RWPE1 (cell line): ENCODE measurements around the gene FSTL4.

ENCODE experiments used
- CTCF ChIA-PET: fragments of 350-600 bp; sonication (Branson Sonifier 250); formaldehyde crosslinking; extraction: SDS; loops from one replicate; lab custom pipeline; 2021; lab: Yijun Ruan, JAX
- POLR2A ChIA-PET: fragments of 400-600 bp; formaldehyde crosslinking; extraction: SDS; loops from one replicate; lab custom pipeline; 2020; ENCODE audit warnings: antibody characterized with exemption; ENCODE audit not compliant: low non-redundant PET; lab: Yijun Ruan, JAX
- DNase-seq: peaks from one replicate; pipeline ENCODE4 v3.0.0; 2012; ENCODE audit warnings: low spot score
- H3K27ac ChIP-seq: fragments of 450-650 bp; 2 replicates; pipeline ENCODE4 v1.5.1; 2017
- CTCF ChIP-seq: fragments of 450-650 bp; conservative IDR thresholded peaks from 2 replicates; pipeline ENCODE4 v1.5.1; 2017; ENCODE audit warnings: low read depth, mild to moderate bottlenecking

The FSTL4 gene

GRCh38 chr5:133289686-133290367, 322.5 kb downstream of the FSTL4 start:
- no peak for TF ChIP-seq CTCF
- POLR2A ChIA-PET, result no interaction called here
- H3K27ac ChIP-seq, result peak overlapping the region; percentile 98
- peak; percentile 95 for DNase-seq
- CTCF ChIA-PET, result interaction anchor here (0.6 to 1.2 kb wide), 6 partner anchors 40 to 1088 kb away, joined by 3 to 5 read pairs (median 3); no protein-coding TSS in a partner anchor

GRCh38 chr5:133287500-133287899, 324.8 kb downstream of the FSTL4 start:
- no peak for TF ChIP-seq CTCF
- ChIA-PET CTCF (interaction anchor here (0.5 to 0.7 kb wide), 4 partner anchors 33 to 866 kb away, joined by 3 read pairs; no protein-coding TSS in a partner anchor), POLR2A (no interaction called here)
- DNase-seq, result no peak
- H3K27ac ChIP-seq, result peak overlapping the region; percentile 98

- ChIA-PET CTCF (interaction anchor here (0.9 kb wide), 1 partner anchor 14 kb away, joined by 3 read pairs; no protein-coding TSS in a partner anchor), POLR2A (no interaction called here)
- no peak for DNase-seq
- TF ChIP-seq CTCF, result no peak
- peak overlapping the region; percentile 98 for H3K27ac ChIP-seq
Measured at GRCh38 chr5:133286483-133286882, 325.9 kb downstream of the FSTL4 start.

- POLR2A ChIA-PET, result no interaction called here
- CTCF ChIA-PET, result interaction anchor here (0.5 to 0.9 kb wide), 2 partner anchors 15 to 36 kb away, joined by 3 read pairs; no protein-coding TSS in a partner anchor
- H3K27ac ChIP-seq, result peak overlapping the region; percentile 98
- DNase-seq, result peak; percentile 95
- no peak for TF ChIP-seq CTCF
Measured at GRCh38 chr5:133285583-133286021, 326.7 kb downstream of the FSTL4 start.

GRCh38 chr5:133284306-133284705, 328.0 kb downstream of the FSTL4 start:
- no peak for TF ChIP-seq CTCF
- H3K27ac ChIP-seq, result peak overlapping the region; percentile 98
- POLR2A ChIA-PET, result no interaction called here

GRCh38 chr5:133278317-133278716, 334.0 kb downstream of the FSTL4 start:
- ChIA-PET CTCF (interaction anchor here (0.6 to 0.9 kb wide), 2 partner anchors 10 to 266 kb away, joined by 3 read pairs; no protein-coding TSS in a partner anchor), POLR2A (no interaction called here)
- no peak for DNase-seq
- peak overlapping the region; percentile 21 for H3K27ac ChIP-seq
- TF ChIP-seq CTCF, result no peak

More at GRCh38 chr5:133284306-133284705, 328.0 kb downstream of the FSTL4 start:
- CTCF ChIA-PET, result no interaction called here
- no peak for DNase-seq
